Stimulated activated CD8-positive, alpha-beta memory T cell treated with anti-CD3 and anti-CD28 coated beads, Interleukin-7, amount 100 ng/mL, for 4 hours (primary cell): ENCODE data around the gene MYO1H.

Experiments used
- DNase-seq, 2 donors: peaks; one replicate each; pipeline ENCODE4 v3.0.0-alpha.2; 2020; ENCODE audit warnings: low read depth in 2 of 2

Gene MYO1H

GRCh38 chr12:109492371-109492770, 144.7 kb downstream of the MYO1H start:
- DNase-seq = no peak

GRCh38 chr12:109493090-109493489, 145.4 kb downstream of the MYO1H start:
- no peak for DNase-seq

GRCh38 chr12:109493938-109494337, 146.2 kb downstream of the MYO1H start:
- no peak for DNase-seq

- no peak for DNase-seq
These were observed 146.7 kb downstream of the MYO1H start for GRCh38 chr12:109494348-109494881.

GRCh38 chr12:109495012-109495411, 147.3 kb downstream of the MYO1H start:
- DNase-seq = no peak

- DNase-seq = no peak
These were observed 148.6 kb downstream of the MYO1H start for GRCh38 chr12:109496306-109496705.

- no peak for DNase-seq
These were observed 150.0 kb downstream of the MYO1H start for GRCh38 chr12:109497675-109498074.
